ENCODE measurements around the gene ECI1. TPM values are rescaled to one million over a fixed set of nuclear protein-coding genes. Genes with fewer than 3 reads are reported as not detected.
A peak's percentile ranks its signal among the peaks of the same experiment; 100 is the strongest.

Gene ECI1
- total and polyA plus RNA-seq, 2 of the 13 experiments (the other 11 are each of a cell fraction or from before 2014, with no cell fraction given) = 82.0 to 102 TPM

- no peak for TF ChIP-seq SP1 (IDR thresholded peaks at IDR 0.05)
- TF ChIP-seq SP1 (CRISPR knock-in tag; IDR thresholded peaks at IDR 0.05) = peak; percentile 56; the same call in 1 of the 2 replicates
- peak; percentile 95 for TF ChIP-seq KDM2A (CRISPR knock-in tag; IDR thresholded peaks at IDR 0.05; ENCODE audit: borderline replicate concordance, low read depth)
- peak; percentile 73 for TF ChIP-seq ZNF12 (CRISPR knock-in tag; IDR thresholded peaks at IDR 0.05)
- TF ChIP-seq ARNTL (CRISPR knock-in tag; IDR thresholded peaks at IDR 0.05) = peak; percentile 75; the same call in 1 of the 2 replicates
- peak; percentile 54; the same call in 1 of the 2 replicates for TF ChIP-seq MAZ (IDR thresholded peaks at IDR 0.05; ENCODE audit: borderline replicate concordance, low read depth, low read length)
- peak; percentile 96 for TF ChIP-seq MAZ (CRISPR knock-in tag; IDR thresholded peaks at IDR 0.05; ENCODE audit: low read depth)
- peak; percentile 84 for TF ChIP-seq ZSCAN31 (CRISPR knock-in tag; IDR thresholded peaks at IDR 0.05; ENCODE audit: low read depth)
- peak; percentile 73; the same call in 1 of the 2 replicates for TF ChIP-seq SMAD1 (CRISPR knock-in tag; IDR thresholded peaks at IDR 0.05; ENCODE audit: borderline replicate concordance, low read depth)
- TF ChIP-seq TARDBP (CRISPR knock-in tag; IDR thresholded peaks at IDR 0.05) = peak; percentile 97
- TF ChIP-seq ZNF687 (CRISPR knock-in tag; IDR thresholded peaks at IDR 0.05) = peak; percentile 94
- no peak for TF ChIP-seq SIN3B (IDR thresholded peaks at IDR 0.05; ENCODE audit: low read length)
- TF ChIP-seq HNF1B (CRISPR knock-in tag; IDR thresholded peaks at IDR 0.05) = no peak; the same call in 1 of the 2 replicates
- TF ChIP-seq SMAD3 (CRISPR knock-in tag; IDR thresholded peaks at IDR 0.05) = 0 out of 2 replicates have a peak, but pooled peaks have one; percentile 14
- TF ChIP-seq MYPOP (CRISPR knock-in tag; IDR thresholded peaks at IDR 0.05) = peak; percentile 70; the same call in 1 of the 2 replicates
- 0 out of 2 replicates have a peak, but pooled peaks have one; percentile 76 for TF ChIP-seq PBX3 (CRISPR knock-in tag; IDR thresholded peaks at IDR 0.05; ENCODE audit: borderline replicate concordance)
- no peak for TF ChIP-seq ZNF10 (CRISPR knock-in tag; IDR thresholded peaks at IDR 0.05; ENCODE audit: borderline replicate concordance, low read depth)
- TF ChIP-seq NAIF1 (CRISPR knock-in tag; IDR thresholded peaks at IDR 0.05; ENCODE audit: borderline replicate concordance) = 0 out of 2 replicates have a peak, but pooled peaks have one; percentile 17
- TF ChIP-seq SAP130 (CRISPR knock-in tag; IDR thresholded peaks at IDR 0.05; ENCODE audit: low read depth) = peak; percentile 98
- 0 out of 2 replicates have a peak, but pooled peaks have one; percentile 38 for TF ChIP-seq ZNF224 (CRISPR knock-in tag; IDR thresholded peaks at IDR 0.05)
- TF ChIP-seq GABPA (IDR thresholded peaks at IDR 0.05; ENCODE audit: low read depth, low read length) = no peak
- peak; percentile 71 for TF ChIP-seq GABPA (CRISPR knock-in tag; IDR thresholded peaks at IDR 0.05; ENCODE audit: low read depth)
- TF ChIP-seq NR2F2 (IDR thresholded peaks at IDR 0.05; ENCODE audit: borderline replicate concordance, low read depth) = peak; percentile 36; the same call in 1 of the 2 replicates
These were observed 28.0 kb downstream of the ECI1 start, which contains the start of gene E4F1 (continued) for GRCh38 chr16:2223221-2223941.

Measured in HepG2 (cell line).